HG02763 (cell line): ENCODE results near the gene SYNDIG1.
"Not testable (repeated sequence)": the region's sequence is repeated elsewhere in the genome, so short reads cannot be mapped to it uniquely, and the experiment has no call there.

Source experiments
- ATAC-seq: cut with Tn5 transposase; IDR thresholded peaks from one replicate; pipeline ENCODE4 v1.9.1; 2021; ENCODE audit warnings: mild to moderate bottlenecking, moderate library complexity; ENCODE audit not compliant: unreplicated experiment

Gene SYNDIG1

DNA sequence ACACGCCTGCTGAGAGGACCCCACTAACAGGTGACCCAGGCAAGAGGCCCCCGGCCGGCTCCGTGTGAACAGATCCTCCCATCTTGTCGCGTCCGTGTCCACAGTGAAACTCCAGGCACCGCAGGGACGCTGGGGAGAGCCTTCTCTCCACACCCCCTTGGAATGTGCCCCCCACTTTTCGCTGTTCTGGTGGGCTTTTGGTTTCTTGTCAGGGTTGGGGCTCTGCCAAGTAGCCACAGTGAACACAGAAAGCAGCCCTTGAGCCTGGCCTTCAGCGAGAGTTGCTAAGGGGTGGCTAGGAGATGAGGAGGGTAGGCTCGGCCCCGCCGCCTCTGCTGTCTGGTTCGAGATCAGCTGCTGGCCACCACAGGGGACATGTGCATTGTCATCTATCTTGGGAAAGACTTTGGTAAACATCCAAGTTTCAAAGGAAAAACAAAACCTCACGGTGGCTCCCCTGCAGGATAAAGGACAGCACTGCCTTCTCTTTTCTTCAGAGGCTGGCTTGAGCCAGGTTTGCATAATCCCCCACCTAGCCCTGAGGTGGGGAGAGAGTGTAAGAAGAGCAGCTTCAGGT is 22.7 kb downstream of the SYNDIG1 start:
- no peak for ATAC-seq

DNA sequence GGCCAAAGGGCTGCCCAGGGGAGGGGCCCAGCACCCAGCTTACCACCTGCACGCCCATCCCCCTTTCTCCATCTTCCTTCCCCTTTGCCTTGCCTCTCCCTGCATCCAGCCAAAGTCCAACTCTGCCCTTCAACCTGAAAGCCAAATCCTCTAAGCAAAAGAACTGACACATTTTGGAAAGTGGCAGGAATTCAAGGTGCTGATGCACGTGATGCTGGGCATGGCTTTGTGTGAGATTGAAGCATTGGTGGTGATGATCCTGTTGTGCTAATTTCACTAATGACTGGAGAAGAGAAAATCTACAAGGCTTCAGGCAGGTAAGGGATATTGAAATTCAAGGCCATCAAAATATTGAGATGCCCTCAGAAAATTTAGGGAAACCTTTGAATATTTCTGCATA is 23.3 kb downstream of the SYNDIG1 start:
- no peak for ATAC-seq

DNA sequence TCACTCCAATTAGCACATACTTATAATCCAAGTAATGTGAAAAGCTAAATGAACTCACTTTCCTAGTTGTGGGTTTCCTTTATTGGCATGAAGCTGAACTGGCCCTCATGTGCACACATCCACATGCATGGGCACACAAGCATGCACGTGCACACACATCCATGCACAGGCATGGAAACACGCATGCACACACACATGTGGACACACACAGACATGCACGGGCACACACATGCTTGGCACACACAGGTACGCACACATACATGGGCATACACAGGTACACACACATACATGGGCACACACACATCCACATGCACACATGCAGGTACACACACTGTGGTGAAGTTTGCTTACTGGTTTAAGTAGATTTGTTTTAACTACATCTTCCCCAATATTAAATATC is 23.8 kb downstream of the SYNDIG1 start:
- ATAC-seq: no peak

DNA sequence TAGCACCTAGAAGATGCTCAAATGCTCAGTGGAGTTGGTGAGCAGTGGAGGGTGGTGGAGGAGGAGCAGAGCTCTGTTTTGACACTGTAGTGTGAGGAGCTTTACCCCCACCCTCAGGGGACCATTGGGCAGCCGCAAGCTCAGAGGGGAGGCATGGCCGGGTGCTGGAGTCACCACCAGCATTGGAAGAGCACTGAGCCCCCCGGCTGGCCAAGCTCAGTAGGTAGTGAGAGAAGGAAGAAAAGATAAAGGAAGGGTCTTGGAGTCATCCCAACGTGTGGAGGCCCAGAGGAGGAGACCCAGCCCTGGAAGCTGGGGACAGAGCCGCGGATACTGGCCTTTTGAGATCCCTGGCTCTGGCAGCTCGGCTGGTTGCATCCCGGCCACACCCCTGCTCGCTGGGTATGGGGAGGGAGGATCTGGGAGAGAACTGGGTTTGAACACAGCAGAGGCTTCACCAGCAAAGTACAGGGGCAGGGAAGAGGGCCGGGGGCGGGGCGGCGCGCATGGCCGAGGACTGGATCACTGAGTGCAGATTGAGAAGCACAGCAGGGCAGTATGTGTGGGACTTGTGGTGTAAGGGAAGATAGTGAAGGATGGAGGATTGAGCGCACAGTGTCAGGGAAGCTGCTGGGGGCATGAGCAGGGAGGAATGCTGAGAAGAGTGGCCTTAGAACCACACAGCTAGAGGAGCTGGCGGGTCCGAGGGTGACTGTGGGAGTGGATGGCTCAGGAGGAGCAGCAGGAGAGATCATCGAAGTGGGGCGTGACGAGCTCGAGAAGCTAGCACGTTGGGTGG is 24.4 kb downstream of the SYNDIG1 start:
- no peak for ATAC-seq

DNA sequence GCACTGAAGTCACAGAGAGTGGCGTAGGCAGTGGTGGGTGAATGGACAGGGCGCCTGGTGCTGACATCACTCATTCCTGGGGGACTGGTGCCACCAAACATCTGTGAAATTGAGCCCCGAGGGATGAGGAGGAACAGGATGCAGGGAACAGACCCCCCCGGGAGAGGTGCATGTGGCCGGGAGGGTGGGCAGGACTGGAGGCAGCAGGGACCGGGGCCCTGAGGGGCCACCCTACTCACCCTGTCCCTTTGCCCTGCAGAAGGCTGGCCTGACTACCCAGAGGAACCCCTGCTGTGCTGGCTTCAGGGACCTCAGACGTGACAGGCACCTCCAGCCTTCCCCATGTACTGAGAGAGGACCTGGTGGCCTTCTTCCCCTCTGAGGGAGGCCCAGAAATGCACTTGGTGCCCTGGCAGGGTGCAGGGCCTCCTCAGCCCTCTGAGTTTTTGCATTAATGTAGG is 25.1 kb downstream of the SYNDIG1 start:
- ATAC-seq: no peak

DNA sequence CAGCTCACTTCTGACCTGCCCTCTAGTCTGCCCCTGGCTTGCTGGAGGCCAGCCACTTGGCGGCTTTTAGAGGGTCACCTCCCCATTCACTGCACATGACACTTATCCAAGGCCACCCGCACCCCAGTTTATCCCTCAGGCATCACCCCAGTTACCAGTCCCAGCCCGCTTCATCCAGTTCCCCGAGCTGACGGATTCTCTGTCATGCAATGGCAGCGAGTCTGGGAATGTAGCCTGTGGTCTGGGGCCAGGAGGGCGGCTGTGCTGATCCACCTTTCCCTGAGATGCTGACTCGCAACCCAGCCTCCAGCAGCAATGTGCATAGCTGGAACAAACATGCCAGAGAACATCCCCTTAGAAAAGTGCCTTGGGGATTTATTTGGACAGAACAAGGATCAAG is 25.8 kb downstream of the SYNDIG1 start:
- ATAC-seq: no peak

DNA sequence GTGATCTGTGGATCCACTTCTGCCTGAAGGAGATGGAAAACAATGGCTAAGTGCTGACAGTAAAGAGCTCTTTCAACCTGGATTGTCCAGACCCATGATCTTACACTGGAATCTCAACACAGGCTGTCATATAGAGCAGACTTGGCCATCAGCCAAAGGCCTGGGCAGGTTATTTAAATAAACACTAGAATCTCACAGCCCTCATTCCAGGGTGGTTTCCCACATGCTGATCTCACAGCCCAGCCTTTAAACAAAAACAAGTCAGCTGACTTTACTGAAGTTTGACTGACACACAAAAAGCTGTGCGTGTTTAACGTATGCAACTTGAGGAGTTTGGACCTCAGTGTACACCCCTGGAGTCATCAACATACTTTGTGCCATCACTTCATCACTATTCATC is 28.4 kb downstream of the SYNDIG1 start:
- ATAC-seq: no peak

DNA sequence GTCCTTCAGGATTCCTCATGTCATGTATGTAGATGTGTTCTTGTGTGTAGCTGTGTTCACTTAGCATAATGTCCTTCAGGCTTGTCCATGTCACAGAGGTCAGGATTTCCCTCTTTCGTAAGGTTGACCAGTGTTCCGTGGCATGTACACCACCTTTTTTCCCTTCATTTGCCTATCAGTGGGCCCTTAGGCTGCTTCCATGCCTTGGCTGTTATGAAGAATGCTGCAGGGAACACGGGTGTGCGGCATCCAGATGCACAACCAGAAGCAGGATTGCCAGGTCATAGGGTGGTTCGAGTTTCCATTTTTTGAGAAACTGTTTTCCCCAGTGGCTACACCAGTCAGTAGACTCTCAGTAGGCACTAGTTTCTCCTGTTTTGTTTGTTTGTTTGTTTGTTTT is 29.2 kb downstream of the SYNDIG1 start:
- ATAC-seq: no peak

DNA sequence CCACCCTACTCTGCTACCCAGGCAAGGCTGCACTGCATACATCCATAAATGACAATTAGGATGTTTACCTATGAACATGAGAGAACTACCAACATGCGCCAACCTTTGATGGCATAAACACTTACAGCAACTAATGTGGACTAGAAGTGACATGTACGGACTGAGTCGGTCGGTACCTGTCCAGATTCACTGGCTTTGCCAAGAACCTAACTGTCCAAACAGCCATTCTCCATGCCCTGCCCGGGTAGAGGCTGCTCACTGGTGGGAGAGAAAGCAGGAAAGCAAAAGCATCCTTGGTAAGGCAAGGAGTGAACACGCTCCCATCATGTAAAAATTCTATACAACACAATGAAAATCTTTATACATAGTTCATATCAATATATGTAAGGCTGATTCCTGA is 30.0 kb downstream of the SYNDIG1 start:
- ATAC-seq: no peak

DNA sequence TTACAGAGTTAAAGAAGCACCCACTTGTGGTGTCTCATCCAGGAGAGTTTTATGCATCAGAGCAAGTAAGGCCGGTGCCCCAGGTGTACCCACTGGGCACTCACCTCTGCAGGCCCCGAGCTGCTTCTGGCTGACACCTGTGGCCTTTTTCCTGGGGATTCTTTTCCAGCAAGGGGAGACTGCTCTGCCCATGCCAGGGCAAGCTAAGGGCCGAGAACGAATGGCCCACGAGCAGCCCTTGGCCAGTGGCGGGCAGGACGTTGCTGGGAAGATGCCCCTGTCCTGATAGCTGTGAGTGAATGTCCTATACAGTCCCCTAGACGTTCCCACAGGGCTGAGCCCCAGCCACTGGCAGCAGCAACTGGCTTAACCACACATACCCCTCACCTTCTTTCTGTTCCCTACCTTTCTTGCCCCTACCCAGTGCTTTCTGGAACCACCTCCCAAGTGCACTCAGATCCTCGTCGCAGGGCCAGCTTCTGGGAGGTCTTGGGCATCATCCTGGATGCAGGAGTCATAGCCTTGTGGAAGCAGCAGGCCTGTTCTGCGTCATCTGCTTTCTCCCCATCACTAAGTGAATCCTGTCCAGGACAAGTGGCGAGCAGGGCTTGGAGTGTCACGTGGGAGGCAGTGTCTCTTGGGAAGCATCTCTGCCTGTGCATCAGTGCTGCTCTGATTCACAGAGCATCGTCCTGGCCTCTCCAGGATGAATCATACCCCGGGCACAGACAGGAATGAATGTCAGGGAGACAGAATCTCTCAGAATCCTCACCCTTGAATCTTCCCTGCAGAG is 32.5 kb downstream of the SYNDIG1 start:
- ATAC-seq: no peak

DNA sequence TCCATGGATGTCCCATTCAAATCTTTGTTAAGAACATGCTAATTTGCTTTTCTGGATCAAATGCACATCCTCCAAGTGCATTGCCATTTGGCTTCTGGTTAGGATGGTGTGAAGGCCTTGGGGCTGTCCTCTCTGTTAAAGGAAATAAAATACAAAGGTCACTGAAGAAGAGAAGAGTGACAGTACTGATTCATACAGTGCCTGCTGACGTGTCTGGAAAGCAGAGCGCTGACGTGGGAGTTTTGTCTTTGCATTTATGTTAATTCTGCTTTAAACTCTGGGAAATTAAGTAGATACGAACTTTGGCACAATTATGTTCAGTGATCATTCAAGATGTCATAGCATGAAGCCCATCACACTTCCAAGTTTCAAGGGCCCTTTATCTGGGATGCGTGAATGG is 33.2 kb downstream of the SYNDIG1 start:
- ATAC-seq: no peak

DNA sequence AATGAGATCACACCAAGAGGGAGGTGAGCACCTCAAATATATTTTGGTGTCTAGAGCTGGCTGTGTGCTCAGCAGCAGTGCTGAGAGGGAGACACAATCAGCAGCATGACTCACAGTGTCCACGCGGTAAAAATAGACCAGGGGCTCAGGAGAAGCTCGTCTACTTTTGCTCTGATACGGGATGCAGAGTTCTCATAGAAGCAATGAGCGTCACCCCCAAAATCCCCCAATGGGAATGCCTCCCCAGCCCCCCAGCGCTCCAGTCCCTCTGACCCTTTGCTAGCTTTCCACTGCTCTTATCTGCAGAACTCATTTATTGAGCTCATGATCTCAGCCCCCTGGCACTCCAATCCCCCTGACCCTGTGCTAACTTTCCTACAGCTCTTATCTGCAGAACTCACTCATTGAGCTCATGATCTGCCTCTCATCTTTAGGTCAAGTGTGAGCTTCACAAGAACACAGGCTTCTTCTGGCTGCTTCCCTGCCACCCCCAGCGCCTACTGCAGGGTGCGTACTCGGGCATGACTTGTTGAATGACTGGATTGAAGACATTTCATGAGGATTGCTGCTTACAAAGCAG is 34.0 kb downstream of the SYNDIG1 start:
- ATAC-seq: no peak

DNA sequence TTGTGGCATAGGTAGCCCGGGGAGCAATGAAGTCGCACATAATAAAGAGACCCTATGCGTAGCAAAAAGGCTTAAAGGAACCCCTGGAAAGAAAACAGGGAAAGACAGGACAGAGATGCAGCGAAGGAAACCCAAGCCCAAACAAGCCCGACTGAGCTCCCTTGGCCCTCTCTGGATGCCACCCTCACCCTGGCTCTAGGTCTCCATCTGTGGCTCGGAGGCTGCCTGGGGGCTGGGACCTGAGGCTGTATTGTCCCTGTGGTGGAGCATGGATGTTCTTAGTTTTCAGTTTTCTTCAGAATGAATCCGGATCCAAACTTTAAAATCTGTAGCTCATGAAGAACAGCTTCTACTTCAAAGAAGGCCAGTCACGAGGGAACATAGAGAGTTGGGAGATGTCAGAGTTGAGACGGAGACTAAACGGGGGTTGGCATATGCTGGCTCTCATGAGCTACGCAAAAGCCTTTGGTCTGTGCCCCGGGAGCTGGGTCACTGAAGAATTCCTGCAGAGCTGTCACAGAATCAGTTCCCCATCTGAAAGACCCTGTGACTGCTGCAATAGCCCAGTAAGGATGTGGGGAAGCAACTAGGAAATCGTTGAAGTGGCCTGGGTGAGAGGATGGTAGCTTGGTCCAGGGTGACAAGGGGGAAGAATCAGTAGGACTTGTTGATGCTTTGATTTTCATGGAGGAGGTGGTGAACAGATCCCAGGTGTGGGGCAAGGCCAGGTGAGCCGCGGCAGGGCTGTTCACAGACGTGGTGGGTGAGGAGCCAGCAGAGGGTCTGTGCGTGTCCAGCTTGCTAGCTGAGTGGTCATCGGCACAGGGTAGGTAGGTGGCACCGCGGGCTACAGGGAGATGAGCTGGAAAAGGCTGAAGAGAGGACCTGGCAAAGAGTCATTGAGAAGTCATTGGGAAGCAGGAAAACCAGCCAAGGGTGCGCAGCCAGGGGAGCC is 35.2 kb downstream of the SYNDIG1 start:
- no peak for ATAC-seq

DNA sequence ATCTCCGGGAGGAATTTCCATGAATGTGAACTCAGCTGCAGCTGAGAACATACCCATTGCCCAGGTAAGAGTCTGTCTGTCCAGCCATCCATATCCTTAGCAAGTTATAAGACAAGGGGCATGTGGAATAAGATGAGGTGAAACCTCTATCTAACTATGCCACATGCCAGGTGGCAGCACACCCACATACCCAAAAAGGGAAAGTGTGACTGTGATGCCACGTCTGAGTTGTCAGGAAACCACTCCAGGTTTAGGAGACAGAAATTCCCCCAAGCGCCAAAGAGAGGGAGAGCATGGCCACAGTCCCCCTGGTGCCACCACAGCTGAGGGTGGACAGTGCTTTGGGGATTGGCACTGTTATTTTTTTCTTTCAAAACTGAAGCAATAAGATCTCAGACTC is 36.7 kb downstream of the SYNDIG1 start:
- ATAC-seq: no peak

DNA sequence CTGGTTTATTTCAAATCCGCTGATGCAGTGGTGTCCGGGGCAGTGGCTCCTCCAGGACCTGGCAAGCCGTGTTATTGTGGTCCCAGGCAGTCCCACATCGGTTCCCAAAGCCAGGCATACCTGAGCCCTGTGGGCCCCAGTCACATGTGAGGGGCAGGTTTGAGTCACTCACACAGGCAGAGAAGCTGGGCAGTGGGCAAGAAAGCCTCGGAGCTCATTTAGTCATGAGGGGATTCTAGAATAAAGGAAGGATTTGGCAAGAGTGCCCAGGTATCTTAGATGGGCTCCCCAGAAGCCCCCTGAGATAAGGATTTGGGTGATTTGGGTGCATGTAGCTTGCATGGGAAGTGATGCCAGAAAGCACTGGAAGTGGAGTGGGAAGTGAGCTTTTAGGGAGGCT is 37.3 kb downstream of the SYNDIG1 start:
- ATAC-seq: no peak

DNA sequence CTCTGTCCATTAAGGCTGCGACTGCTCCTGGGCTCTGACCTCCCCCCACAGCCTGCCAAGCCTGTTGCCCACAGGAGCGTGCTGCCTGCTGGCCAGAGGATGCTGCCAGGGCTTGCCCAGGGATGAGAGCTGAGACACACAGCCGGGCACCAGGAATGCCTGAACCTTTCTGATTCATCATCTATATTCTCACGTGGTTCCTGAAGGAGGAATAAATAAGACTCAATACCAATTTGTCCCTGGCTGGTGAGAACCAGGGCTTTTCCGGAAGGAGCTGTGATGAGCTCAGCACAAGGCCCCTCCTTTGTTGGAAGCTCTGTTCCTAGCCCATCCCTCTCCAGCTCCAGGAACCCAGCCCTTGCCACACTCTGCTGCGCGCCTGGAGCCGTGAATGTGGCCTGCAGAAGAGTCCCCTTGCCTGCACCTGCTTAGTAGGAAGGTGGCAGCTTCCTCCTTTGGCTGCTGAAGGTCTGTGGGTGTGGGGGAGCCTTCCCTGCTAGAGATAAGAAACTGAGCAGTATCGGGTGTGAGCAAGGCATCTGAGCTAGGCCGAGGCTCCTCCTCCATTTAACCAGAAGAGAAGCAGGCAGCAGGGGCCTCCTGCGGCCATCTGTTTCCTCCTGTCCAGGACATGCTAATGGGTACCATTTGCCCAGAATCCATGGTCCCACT is 37.9 kb downstream of the SYNDIG1 start:
- ATAC-seq: no peak

DNA sequence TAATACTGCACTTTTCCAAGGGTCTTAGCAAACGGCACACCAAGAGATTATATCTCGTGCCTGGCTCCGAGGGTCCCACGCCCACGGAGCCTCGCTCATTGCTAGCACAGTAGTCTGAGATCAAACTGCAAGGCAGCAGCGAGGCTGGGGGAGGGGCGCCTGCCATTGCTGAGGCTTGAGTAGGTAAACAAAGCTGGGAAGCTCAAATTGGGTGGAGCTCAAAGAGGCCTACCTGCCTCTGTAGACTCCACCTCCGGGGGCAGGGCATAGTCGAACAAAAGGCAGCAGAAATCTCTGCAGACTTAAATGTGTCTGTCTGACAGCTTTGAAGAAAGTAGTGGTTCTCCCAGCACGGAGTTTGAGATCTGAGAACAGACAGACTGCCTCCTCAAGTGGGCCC is 43.0 kb downstream of the SYNDIG1 start:
- ATAC-seq: not testable (repeated sequence)

DNA sequence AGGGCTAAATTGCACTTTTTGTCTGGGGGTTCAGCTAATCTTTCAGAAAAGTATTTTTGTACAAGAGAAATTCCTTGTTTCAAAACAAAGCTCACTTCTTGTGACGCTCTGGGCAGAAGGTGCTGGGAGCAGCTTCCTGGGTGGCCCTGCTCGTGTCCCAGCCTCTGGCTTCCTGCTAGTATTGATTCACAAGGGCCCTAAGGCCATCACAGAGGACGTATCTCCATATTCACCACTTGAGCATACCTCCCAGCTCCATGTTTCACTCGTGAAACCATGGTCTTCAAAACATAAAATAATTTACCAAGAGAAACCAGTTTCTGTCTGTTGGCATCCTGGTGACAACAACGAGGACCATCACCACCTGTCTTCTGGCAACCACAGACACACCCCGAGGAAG is 49.1 kb downstream of the SYNDIG1 start:
- ATAC-seq: no peak

DNA sequence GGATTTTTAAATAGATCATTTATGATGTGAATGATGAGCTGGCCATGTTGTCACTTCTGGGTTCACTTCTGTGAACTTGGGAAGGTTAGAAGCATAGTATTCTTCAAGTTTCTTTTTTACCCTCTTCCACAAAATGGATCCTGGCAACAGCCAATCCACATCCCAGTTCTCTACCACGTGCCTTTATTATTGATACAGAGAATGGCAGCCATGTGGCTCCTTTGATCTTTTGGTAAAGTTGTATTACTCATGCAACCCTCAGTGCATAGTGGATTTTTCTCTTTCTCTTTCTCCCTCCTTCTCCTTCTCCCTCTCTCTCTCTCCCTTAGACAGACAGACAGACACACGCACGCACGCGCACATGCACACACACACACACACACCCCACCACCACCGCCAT is 50.0 kb downstream of the SYNDIG1 start:
- no peak for ATAC-seq

DNA sequence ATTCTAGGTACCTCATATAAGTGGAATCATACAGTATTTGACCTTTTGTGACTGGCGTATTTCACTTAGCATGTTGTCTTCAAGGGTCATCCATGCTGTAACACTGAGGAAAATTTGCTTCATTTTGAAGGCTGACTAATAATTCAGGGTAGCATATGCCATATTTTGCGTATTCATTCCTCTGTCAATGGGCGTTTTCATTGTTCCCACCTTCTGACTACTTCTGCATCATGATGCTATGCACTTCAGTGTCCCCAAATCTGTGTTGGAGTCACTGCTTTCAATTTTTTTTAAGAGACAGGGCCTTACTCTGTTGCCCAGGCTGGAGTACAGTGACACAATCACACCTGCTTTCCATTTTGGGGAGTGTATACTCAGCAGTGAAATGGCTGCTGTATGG is 51.6 kb downstream of the SYNDIG1 start:
- ATAC-seq: no peak
